Activated CD4-positive, alpha-beta T cell treated with anti-CD3 and anti-CD28 coated beads for 48 hours (primary cell): ENCODE measurements around the gene C17orf107.

Experiments
- DNase-seq: peaks from one replicate; pipeline ENCODE4 v3.0.0-alpha.2; 2020

The C17orf107 gene

DNA sequence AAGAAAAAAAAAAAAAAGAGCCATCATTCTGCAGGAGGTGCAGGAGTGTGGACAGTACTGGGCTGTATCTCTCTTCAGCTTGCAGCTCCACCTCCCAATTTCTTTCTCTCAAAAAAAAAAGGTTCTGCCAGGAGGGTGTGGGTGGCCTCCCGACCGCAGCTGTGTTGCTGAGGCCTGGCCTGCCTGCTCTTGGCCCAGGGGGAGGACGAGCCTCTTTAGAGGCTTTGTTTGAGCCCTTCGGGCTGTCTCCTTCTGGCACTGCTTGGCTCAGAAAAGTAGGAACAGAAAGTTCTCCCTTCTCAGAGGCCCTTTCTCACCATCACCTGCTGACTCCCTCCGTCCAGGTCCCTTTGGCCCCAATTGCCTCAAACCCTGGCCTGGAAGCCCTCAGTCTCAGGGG lies 22.2 kb upstream of the C17orf107 start:
- DNase-seq, result no peak

GRCh38 chr17:4879601-4880000 lies 19.7 kb upstream of the C17orf107 start:
- DNase-seq, result no peak

DNA sequence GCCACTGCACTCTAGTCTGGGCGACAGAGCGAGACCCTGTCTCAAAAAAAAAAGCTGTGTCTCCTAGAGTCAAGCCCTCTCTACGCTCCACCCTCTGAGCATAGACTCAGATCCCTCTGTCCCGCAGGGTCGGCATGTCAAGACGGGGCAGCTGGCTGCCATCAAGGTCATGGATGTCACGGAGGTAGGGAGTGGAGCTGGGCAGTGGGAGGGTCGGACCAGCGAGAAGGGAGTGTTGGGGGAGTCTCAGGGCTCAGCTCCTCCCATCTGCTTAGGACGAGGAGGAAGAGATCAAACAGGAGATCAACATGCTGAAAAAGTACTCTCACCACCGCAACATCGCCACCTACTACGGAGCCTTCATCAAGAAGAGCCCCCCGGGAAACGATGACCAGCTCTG lies 18.5 kb upstream of the C17orf107 start:
- no peak for DNase-seq

- DNase-seq, result peak; percentile 74
Observed at GRCh38 chr17:4881761-4882555, 17.4 kb upstream of the C17orf107 start.

DNA sequence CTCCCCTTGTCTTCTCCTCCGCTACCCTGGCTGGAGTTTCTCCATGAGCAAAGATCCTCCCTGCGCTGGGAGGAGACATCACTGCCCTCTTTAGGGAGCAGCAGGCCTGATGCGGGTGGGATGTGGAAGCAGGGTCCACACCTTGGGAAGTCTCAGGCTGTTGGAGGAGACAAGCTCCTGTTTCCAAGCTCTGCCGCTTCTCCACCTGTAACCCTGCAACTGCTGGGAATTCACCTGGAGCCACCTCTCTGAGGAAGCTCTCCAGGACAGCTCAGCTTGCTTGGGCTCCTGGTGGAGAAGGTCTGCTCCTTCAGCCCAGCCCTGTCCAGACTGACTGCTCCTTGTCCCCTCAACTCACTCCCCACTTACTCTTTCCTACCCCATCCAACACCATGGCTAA lies 14.8 kb upstream of the C17orf107 start:
- no peak for DNase-seq

DNA sequence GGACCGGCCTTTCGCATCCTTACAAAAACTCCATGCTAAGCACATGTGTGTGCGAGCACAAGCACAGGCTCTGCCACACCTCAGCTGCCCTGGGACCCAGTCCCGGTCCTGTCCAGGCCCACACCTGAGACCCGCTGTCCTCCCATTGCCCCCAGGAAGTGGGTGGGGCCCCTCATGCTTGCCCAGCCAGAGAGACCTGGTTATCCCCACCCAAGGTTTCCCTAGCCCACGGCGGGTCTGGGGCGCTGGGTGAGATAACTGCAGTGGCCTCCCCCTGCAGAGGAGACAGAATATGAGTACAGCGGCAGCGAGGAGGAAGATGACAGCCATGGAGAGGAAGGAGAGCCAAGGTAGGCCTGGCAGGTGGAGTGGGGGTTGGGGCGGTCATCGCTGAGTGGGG lies 12.5 kb upstream of the C17orf107 start:
- no peak for DNase-seq

DNA sequence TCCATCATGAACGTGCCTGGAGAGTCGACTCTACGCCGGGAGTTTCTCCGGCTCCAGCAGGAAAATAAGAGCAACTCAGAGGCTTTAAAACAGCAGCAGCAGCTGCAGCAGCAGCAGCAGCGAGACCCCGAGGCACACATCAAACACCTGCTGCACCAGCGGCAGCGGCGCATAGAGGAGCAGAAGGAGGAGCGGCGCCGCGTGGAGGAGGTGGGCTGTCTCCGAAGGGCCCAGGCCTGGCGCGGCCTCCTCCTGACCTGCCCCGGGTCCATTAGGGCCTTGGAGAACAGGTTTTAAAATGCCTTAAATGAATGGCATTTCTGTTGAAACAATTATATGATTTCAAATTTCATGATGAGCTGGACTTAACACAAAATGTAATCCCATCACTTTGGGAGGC lies 11.8 kb upstream of the C17orf107 start:
- no peak for DNase-seq

GRCh38 chr17:4891411-4892410 lies 7.6 kb upstream of the C17orf107 start:
- DNase-seq, result no peak

DNA sequence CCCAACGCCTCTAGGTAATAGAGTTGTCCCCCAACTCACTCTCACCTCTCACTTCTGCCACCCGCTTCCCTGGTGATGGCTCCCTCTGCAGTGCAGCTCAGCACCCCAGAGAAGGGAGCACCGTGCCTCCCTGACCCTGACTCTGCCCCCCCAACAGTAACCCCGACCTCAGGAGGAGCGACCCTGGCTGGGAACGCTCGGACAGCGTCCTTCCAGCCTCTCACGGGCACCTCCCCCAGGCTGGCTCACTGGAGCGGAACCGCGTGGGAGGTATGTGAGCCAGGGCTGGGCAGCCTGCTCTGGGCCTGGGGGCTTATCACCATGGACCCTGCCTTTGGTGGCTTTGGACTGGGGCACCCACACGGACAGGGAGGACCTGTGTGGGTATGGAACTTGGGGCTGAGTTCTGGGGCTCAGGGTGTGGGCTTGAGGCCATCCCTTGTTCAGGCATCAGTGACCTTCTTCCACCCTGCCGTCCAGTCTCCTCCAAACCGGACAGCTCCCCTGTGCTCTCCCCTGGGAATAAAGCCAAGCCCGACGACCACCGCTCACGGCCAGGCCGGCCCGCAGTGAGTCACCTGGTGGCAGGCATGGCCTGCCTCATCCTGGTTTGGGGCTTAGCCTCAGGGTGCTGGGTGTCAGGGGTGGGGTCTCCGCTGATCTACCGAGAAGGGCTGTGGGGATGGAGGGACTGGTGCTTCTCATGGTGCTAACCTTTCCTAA lies 6.7 kb upstream of the C17orf107 start:
- DNase-seq, result no peak

- DNase-seq, result no peak
Observed at GRCh38 chr17:4893272-4893671, 6.1 kb upstream of the C17orf107 start.

- no peak for DNase-seq
Observed at GRCh38 chr17:4893721-4894560, 5.4 kb upstream of the C17orf107 start.

DNA sequence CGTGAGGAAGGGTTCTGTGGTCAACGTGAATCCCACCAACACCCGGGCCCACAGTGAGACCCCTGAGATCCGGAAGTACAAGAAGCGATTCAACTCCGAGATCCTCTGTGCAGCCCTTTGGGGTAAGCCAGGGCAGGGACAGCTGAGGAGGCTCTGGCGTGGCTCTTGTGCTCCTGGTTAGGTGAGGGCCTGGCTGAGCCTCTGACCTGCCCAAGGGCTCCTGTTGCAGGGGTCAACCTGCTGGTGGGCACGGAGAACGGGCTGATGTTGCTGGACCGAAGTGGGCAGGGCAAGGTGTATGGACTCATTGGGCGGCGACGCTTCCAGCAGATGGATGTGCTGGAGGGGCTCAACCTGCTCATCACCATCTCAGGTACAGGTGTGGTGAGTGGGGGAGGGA lies 4.2 kb upstream of the C17orf107 start:
- DNase-seq, result no peak

- DNase-seq, result no peak
Observed at GRCh38 chr17:4895657-4896331, 3.5 kb upstream of the C17orf107 start.

GRCh38 chr17:4896332-4897197 lies 2.8 kb upstream of the C17orf107 start:
- DNase-seq, result no peak

DNA sequence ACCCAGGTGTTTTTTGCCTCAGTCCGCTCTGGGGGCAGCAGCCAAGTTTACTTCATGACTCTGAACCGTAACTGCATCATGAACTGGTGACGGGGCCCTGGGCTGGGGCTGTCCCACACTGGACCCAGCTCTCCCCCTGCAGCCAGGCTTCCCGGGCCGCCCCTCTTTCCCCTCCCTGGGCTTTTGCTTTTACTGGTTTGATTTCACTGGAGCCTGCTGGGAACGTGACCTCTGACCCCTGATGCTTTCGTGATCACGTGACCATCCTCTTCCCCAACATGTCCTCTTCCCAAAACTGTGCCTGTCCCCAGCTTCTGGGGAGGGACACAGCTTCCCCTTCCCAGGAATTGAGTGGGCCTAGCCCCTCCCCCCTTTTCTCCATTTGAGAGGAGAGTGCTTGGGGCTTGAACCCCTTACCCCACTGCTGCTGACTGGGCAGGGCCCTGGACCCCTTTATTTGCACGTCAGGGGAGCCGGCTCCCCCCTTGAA lies 2.1 kb upstream of the C17orf107 start:
- no peak for DNase-seq

- DNase-seq, result no peak
Observed at GRCh38 chr17:4897785-4898184, 1.6 kb upstream of the C17orf107 start.

GRCh38 chr17:4898351-4898750 lies 985 bp upstream of the C17orf107 start:
- DNase-seq, result no peak

DNA sequence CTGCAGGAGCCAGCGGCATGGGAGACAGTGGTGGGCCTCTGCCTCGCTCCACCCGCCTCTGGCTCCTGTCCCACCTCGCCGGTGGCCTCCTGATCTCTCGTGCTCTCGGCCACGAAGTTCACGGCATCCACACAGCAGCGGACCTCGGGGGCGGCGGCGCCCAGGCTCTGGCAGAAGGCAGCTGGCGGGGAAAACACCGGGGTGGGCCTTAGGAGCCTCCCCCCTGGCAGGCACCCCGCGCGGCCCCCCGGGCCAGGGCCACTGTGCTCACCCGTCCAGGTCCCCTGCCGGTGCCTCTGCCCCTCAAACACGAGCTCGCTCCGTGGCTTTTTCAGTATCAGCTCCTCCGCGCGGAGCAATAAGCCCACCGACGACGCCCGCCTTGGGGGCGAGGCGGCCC lies 409 bp upstream of the C17orf107 start:
- DNase-seq, result no peak

DNA sequence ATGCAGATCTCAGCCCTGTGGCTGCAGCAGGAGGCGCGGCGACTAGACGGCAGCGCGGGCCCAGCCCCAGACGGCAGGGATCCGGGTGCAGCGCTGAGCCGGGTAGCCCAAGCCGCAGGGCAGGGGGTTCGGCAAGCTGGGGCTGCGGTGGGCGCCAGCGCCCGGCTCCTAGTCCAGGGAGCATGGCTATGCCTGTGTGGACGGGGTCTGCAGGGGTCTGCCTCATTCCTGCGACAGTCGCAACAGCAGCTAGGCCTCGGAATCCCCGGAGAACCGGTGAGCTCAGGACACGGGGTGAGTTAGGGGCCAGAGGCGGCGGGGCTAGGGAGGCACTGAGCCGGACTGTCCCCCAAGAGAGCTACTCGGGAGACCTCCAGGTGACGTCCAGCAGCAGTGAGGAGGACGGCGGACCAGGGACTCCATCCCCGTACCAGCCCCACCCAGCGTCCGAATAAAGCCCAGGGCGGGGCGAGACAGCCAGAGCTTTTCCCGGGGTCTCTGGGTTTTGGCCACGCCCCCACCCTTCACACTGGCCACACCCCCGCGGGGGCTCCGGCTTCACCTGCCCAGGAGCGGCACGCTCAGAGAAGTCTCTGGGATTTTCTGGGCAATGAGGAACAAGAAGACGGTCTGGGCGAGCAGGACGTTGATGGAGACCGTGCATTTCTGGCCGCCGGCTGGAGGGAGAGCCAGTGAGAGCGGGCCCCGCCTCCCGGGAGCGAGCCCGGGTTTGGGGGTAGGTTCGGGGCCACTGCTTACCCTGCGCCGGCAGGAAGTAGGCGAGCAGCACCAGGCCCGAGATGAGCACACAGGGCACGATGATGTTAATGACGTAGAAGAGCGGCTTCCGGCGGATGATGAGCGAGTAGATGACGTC lies 1.1 kb downstream of the C17orf107 start:
- DNase-seq, result peak; percentile 66
